ENCODE measurements around the gene MYF6.

Gene MYF6

GRCh38 chr12:80684077-80684495 lies 23.3 kb upstream of the MYF6 start:
- Histone ChIP-seq H2AFZ (no peak overlapping the region), H3K27me3 (ENCODE audit: control insufficient read depth, insufficient read depth, low read length) (no peaks in the 10 kb centered on the region), H3K79me2 (no peaks in the 10 kb centered on the region), H3K9ac (no peak overlapping the region), H3K4me1 (no peaks in the 10 kb centered on the region), H3K9me3 (ENCODE audit: control insufficient read depth, low read length) (no peaks in the 10 kb centered on the region), H3K27ac (no peak overlapping the region), H3K4me3 (ENCODE audit: low read depth, low read length) (no peak overlapping the region), H3K36me3 (ENCODE audit: control insufficient read depth, insufficient read depth, low read length) (no peaks in the 10 kb centered on the region), H3K4me2 (ENCODE audit: low read length) (no peak overlapping the region)
- TF ChIP-seq CTCF (IDR thresholded peaks at IDR 0.05), result no peak

GRCh38 chr12:80690090-80690489 lies 17.3 kb upstream of the MYF6 start:
- no peak overlapping the region for H3K27ac ChIP-seq
- no peaks in the 10 kb centered on the region for H3K4me1 ChIP-seq
- H3K4me3 ChIP-seq (ENCODE audit: low read depth, low read length), result no peak overlapping the region
- TF ChIP-seq CTCF (IDR thresholded peaks at IDR 0.05), result no peak
- H3K9ac ChIP-seq, result no peak overlapping the region
- H3K9me3 ChIP-seq (ENCODE audit: control insufficient read depth, low read length), result no peaks in the 10 kb centered on the region
- no peaks in the 10 kb centered on the region for H3K27me3 ChIP-seq (ENCODE audit: control insufficient read depth, insufficient read depth, low read length)
- H3K36me3 ChIP-seq (ENCODE audit: control insufficient read depth, insufficient read depth, low read length), result no peaks in the 10 kb centered on the region
- H3K79me2 ChIP-seq, result no peaks in the 10 kb centered on the region
- no peak overlapping the region for H2AFZ ChIP-seq
- no peak overlapping the region for H3K4me2 ChIP-seq (ENCODE audit: low read length)

GRCh38 chr12:80690513-80690912 lies 16.9 kb upstream of the MYF6 start:
- no peak for TF ChIP-seq CTCF (IDR thresholded peaks at IDR 0.05)

GRCh38 chr12:80692114-80692513 lies 15.3 kb upstream of the MYF6 start:
- Histone ChIP-seq H3K9ac (no peak overlapping the region), H3K79me2 (no peaks in the 10 kb centered on the region), H3K36me3 (ENCODE audit: control insufficient read depth, insufficient read depth, low read length) (no peaks in the 10 kb centered on the region), H3K4me3 (ENCODE audit: low read depth, low read length) (no peak overlapping the region), H3K4me2 (ENCODE audit: low read length) (no peak overlapping the region), H3K27ac (no peak overlapping the region), H3K9me3 (ENCODE audit: control insufficient read depth, low read length) (no peaks in the 10 kb centered on the region), H3K4me1 (no peaks in the 10 kb centered on the region), H3K27me3 (ENCODE audit: control insufficient read depth, insufficient read depth, low read length) (no peaks in the 10 kb centered on the region), H2AFZ (no peak overlapping the region)
- TF ChIP-seq CTCF (IDR thresholded peaks at IDR 0.05), result no peak

More at GRCh38 chr12:80690513-80690912, 16.9 kb upstream of the MYF6 start:
- H3K4me3 ChIP-seq (ENCODE audit: low read depth, low read length), result no peak overlapping the region
- H3K4me1 ChIP-seq, result no peaks in the 10 kb centered on the region
- H3K36me3 ChIP-seq (ENCODE audit: control insufficient read depth, insufficient read depth, low read length), result no peaks in the 10 kb centered on the region
- H3K9me3 ChIP-seq (ENCODE audit: control insufficient read depth, low read length), result no peaks in the 10 kb centered on the region
- H3K9ac ChIP-seq, result no peak overlapping the region
- H2AFZ ChIP-seq, result no peak overlapping the region
- H3K27ac ChIP-seq, result no peak overlapping the region
- no peak overlapping the region for H3K4me2 ChIP-seq (ENCODE audit: low read length)
- no peaks in the 10 kb centered on the region for H3K79me2 ChIP-seq
- no peaks in the 10 kb centered on the region for H3K27me3 ChIP-seq (ENCODE audit: control insufficient read depth, insufficient read depth, low read length)

- Histone ChIP-seq H3K27me3 (ENCODE audit: control insufficient read depth, insufficient read depth, low read length) (no peaks in the 10 kb centered on the region), H3K9me3 (ENCODE audit: control insufficient read depth, low read length) (no peaks in the 10 kb centered on the region), H3K9ac (no peak overlapping the region), H3K4me2 (ENCODE audit: low read length) (no peak overlapping the region), H3K4me3 (ENCODE audit: low read depth, low read length) (no peak overlapping the region), H3K36me3 (ENCODE audit: control insufficient read depth, insufficient read depth, low read length) (no peaks in the 10 kb centered on the region), H2AFZ (no peak overlapping the region), H3K79me2 (no peaks in the 10 kb centered on the region), H3K27ac (no peak overlapping the region), H3K4me1 (no peaks in the 10 kb centered on the region)
- no peak for TF ChIP-seq CTCF (IDR thresholded peaks at IDR 0.05)
Observed at GRCh38 chr12:80697270-80697887, 10.1 kb upstream of the MYF6 start.

All from parathyroid adenoma (tissue), 2 donors.